ENCODE measurements around the gene DCTN1.

GRCh38 chr2:74383254-74383653 is 3.1 kb upstream of the DCTN1 start:
- TF ChIP-seq POLR2A (IDR thresholded peaks at IDR 0.05) (no peak), CTCF (IDR thresholded peaks at IDR 0.05) (no peak)

All from Peyer's patch (tissue), 4 donors.